Left forelimb (tissue), 1 donor: Measurements from ENCODE around the gene HOXB4.
"Not testable (repeated sequence)": the region's sequence is repeated elsewhere in the genome, so short reads cannot be mapped to it uniquely, and the experiment has no call there.

Experiments
- DNase-seq: peaks from one replicate; pipeline ENCODE4 v3.0.0-alpha.2; 2018; ENCODE audit warnings: low spot score

The HOXB4 gene

GRCh38 chr17:48546924-48547807 is 31.0 kb downstream of the HOXB4 start:
- DNase-seq: no peak

GRCh38 chr17:48546137-48546923 is 31.8 kb downstream of the HOXB4 start:
- DNase-seq: no peak

- no peak for DNase-seq
Observed at GRCh38 chr17:48545539-48545938, 32.6 kb downstream of the HOXB4 start.

GRCh38 chr17:48545022-48545375 is 33.2 kb downstream of the HOXB4 start, which contains the start of gene HOXB2:
HOXB2 (minus strand) TSS chr17:48545109; CDS start chr17:48544911, 198 bp downstream.
- no peak for DNase-seq

GRCh38 chr17:48544349-48545021 is 33.7 kb downstream of the HOXB4 start:
- DNase-seq: peak; percentile 83

- DNase-seq: no peak
Observed at GRCh38 chr17:48543854-48544348, 34.2 kb downstream of the HOXB4 start.

GRCh38 chr17:48543107-48543853 is 34.9 kb downstream of the HOXB4 start:
- peak; percentile 72 for DNase-seq

- no peak for DNase-seq
Observed at GRCh38 chr17:48542698-48543106, 35.4 kb downstream of the HOXB4 start.

- no peak for DNase-seq
Observed at GRCh38 chr17:48542114-48542656, 36.0 kb downstream of the HOXB4 start.

GRCh38 chr17:48541577-48542113 is 36.5 kb downstream of the HOXB4 start:
- DNase-seq: peak; percentile 84

- DNase-seq: no peak
Observed at GRCh38 chr17:48541036-48541576, 37.0 kb downstream of the HOXB4 start.

GRCh38 chr17:48540213-48540612 is 37.9 kb downstream of the HOXB4 start:
- DNase-seq: no peak

GRCh38 chr17:48539177-48539576 is 39.0 kb downstream of the HOXB4 start:
- DNase-seq: no peak

- DNase-seq: no peak
Observed at GRCh38 chr17:48537316-48537715, 40.8 kb downstream of the HOXB4 start.

GRCh38 chr17:48535793-48536559 is 42.2 kb downstream of the HOXB4 start:
- DNase-seq: not testable (repeated sequence)

GRCh38 chr17:48532261-48532660 is 45.9 kb downstream of the HOXB4 start:
- no peak for DNase-seq

GRCh38 chr17:48530887-48531272 is 47.3 kb downstream of the HOXB4 start, which contains the start of gene HOXB1:
HOXB1 (minus strand) TSS chr17:48531011; CDS start chr17:48530904, 107 bp downstream.
- DNase-seq: no peak

- no peak for DNase-seq
Observed at GRCh38 chr17:48530208-48530886, 47.8 kb downstream of the HOXB4 start.

GRCh38 chr17:48529683-48530009 is 48.5 kb downstream of the HOXB4 start:
- no peak for DNase-seq
